ENCODE measurements around the gene GLI3.

The GLI3 gene

DNA sequence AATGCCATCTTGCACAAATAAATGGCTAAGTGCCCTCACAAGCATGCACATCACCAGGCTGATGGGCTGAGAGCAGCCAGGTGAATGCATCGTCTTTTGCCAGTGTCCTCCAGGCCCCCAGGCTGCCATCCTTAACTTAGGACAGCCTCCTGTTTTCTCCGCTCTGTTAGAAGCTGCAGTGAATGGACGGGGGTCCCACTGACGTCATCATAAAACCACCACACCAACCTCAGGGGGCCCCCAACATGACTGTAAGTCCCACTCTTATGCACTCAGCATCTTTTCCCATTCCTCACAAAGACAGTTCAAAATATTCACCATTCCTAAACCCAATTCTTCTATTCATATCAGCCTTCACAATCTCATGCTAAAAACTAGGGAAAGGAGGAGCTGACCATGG, 34.4 kb downstream of the GLI3 start:
- no peak for TF ChIP-seq TAF1 (IDR thresholded peaks at IDR 0.05; ENCODE audit: borderline replicate concordance, insufficient read depth, low read length)
- TF ChIP-seq FOXP2 (optimal IDR thresholded peaks at IDR 0.05; ENCODE audit: borderline replicate concordance, extremely low read depth, extremely low read length, insufficient read depth): no peak
- TF ChIP-seq, protein P1, sequence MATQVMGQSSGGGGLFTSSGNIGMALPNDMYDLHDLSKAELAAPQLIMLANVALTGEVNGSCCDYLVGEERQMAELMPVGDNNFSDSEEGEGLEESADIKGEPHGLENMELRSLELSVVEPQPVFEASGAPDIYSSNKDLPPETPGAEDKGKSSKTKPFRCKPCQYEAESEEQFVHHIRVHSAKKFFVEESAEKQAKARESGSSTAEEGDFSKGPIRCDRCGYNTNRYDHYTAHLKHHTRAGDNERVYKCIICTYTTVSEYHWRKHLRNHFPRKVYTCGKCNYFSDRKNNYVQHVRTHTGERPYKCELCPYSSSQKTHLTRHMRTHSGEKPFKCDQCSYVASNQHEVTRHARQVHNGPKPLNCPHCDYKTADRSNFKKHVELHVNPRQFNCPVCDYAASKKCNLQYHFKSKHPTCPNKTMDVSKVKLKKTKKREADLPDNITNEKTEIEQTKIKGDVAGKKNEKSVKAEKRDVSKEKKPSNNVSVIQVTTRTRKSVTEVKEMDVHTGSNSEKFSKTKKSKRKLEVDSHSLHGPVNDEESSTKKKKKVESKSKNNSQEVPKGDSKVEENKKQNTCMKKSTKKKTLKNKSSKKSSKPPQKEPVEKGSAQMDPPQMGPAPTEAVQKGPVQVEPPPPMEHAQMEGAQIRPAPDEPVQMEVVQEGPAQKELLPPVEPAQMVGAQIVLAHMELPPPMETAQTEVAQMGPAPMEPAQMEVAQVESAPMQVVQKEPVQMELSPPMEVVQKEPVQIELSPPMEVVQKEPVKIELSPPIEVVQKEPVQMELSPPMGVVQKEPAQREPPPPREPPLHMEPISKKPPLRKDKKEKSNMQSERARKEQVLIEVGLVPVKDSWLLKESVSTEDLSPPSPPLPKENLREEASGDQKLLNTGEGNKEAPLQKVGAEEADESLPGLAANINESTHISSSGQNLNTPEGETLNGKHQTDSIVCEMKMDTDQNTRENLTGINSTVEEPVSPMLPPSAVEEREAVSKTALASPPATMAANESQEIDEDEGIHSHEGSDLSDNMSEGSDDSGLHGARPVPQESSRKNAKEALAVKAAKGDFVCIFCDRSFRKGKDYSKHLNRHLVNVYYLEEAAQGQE (IDR thresholded peaks at IDR 0.05; ENCODE audit: insufficient read depth in 1 of 2, low read depth in 2 of 2, low read length in 2 of 2): no peak
- no peak for TF ChIP-seq SIN3A (IDR thresholded peaks at IDR 0.05; ENCODE audit: borderline replicate concordance, insufficient read depth, low read length)
- no peak for TF ChIP-seq POLR2AphosphoS5 (IDR thresholded peaks at IDR 0.05; ENCODE audit: low read depth, low read length)

DNA sequence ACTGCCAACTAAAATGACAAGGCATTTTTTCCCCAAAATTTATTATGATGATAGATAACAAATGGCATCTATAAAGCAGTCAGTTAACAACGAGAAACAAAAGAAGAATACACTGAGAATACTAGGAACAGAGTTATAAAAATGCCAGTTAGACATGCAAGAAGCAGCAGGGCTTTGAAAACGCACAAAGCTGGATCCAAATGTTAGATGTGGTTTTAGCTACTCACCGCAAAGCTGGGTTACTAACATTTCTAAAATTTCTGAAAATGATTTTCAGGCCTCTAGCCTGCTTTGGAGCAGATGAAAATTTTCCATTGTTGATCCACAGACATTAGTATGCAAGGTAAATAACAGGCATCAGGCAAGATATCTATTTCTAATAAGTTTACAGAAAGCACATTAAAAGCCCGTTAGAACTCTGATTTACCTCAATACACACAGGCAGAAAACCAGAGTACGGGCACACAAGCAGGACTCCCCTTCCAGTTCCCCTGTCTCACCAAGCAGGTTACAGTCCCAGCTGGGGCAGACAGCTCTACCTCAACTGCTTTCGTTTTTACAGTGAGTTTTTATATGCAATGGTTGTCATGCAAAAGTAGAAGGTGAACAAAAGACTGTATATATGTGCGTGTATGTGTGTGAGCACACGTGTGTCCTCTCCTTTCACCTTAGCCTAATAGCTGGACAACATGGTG, 37.9 kb downstream of the GLI3 start:
- TF ChIP-seq, protein P1 (IDR thresholded peaks at IDR 0.05; ENCODE audit: insufficient read depth in 1 of 2, low read depth in 2 of 2, low read length in 2 of 2): no peak
- TF ChIP-seq POLR2AphosphoS5 (IDR thresholded peaks at IDR 0.05; ENCODE audit: low read depth, low read length) (no peak), FOXP2 (optimal IDR thresholded peaks at IDR 0.05; ENCODE audit: borderline replicate concordance, extremely low read depth, extremely low read length, insufficient read depth) (no peak), TAF1 (IDR thresholded peaks at IDR 0.05; ENCODE audit: borderline replicate concordance, insufficient read depth, low read length) (no peak), SIN3A (IDR thresholded peaks at IDR 0.05; ENCODE audit: borderline replicate concordance, insufficient read depth, low read length) (no peak)

DNA sequence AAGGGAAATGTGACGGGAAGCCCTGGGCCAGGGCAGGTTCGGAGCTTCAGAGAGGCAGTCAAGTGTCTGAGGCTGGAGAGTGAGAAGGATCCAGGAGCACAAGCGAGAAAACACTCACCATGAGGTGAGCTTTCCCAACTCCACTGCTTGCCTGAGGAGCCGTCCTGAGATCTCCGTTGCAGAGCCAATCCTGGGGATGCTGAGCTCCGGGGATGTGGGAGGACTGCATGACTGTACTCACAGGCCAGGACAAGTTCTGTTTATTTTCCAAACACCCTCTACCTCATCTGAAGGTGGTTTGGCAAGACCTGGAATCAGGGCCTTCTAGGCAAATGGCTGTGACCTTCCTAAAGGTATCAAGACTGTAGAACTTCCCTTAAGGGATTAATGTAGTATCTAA, 38.7 kb downstream of the GLI3 start:
- TF ChIP-seq TAF1 (IDR thresholded peaks at IDR 0.05; ENCODE audit: borderline replicate concordance, insufficient read depth, low read length) (no peak), POLR2AphosphoS5 (IDR thresholded peaks at IDR 0.05; ENCODE audit: low read depth, low read length) (no peak), FOXP2 (optimal IDR thresholded peaks at IDR 0.05; ENCODE audit: borderline replicate concordance, extremely low read depth, extremely low read length, insufficient read depth) (no peak), SIN3A (IDR thresholded peaks at IDR 0.05; ENCODE audit: borderline replicate concordance, insufficient read depth, low read length) (no peak)
- TF ChIP-seq, protein P1 (IDR thresholded peaks at IDR 0.05; ENCODE audit: insufficient read depth in 1 of 2, low read depth in 2 of 2, low read length in 2 of 2): no peak

DNA sequence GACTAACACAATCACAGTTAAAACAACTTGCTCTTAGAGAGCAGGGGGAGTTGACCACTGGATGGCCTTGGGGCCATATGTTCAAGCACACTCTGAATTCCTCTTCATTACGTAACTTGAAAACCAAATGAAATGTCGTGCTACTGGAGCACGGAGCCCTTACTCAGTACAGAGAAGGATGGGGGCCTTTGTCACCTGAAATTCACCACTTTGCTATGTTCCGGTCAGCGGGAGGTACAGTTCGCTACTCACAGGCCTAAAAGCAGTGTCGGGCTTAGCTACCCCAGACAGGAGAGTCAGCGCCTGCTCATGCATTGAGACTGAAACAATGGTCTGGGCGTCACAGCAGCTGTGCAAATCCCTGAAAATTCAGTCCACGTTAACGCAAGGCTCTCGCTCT, 39.6 kb downstream of the GLI3 start:
- no peak for TF ChIP-seq SIN3A (IDR thresholded peaks at IDR 0.05; ENCODE audit: borderline replicate concordance, insufficient read depth, low read length)
- TF ChIP-seq, protein P1 (IDR thresholded peaks at IDR 0.05; ENCODE audit: insufficient read depth in 1 of 2, low read depth in 2 of 2, low read length in 2 of 2): no peak
- TF ChIP-seq POLR2AphosphoS5 (IDR thresholded peaks at IDR 0.05; ENCODE audit: low read depth, low read length): no peak
- TF ChIP-seq FOXP2 (optimal IDR thresholded peaks at IDR 0.05; ENCODE audit: borderline replicate concordance, extremely low read depth, extremely low read length, insufficient read depth): no peak
- no peak for TF ChIP-seq TAF1 (IDR thresholded peaks at IDR 0.05; ENCODE audit: borderline replicate concordance, insufficient read depth, low read length)
